ENCODE results near the gene ANXA2. TPM values are rescaled to one million over a fixed set of nuclear protein-coding genes. Genes with fewer than 3 reads are reported as not detected.

Gene ANXA2
- total RNA-seq, 2 donors from 2014 or later: 214 to 388 TPM

- Histone ChIP-seq H3K4me3 (no peak overlapping the region), H3K27ac (no peak overlapping the region)
Observed at GRCh38 chr15:60390231-60390630, 7.6 kb downstream of the ANXA2 start.

GRCh38 chr15:60389261-60390077, 8.3 kb downstream of the ANXA2 start:
- TF ChIP-seq, protein P1, sequence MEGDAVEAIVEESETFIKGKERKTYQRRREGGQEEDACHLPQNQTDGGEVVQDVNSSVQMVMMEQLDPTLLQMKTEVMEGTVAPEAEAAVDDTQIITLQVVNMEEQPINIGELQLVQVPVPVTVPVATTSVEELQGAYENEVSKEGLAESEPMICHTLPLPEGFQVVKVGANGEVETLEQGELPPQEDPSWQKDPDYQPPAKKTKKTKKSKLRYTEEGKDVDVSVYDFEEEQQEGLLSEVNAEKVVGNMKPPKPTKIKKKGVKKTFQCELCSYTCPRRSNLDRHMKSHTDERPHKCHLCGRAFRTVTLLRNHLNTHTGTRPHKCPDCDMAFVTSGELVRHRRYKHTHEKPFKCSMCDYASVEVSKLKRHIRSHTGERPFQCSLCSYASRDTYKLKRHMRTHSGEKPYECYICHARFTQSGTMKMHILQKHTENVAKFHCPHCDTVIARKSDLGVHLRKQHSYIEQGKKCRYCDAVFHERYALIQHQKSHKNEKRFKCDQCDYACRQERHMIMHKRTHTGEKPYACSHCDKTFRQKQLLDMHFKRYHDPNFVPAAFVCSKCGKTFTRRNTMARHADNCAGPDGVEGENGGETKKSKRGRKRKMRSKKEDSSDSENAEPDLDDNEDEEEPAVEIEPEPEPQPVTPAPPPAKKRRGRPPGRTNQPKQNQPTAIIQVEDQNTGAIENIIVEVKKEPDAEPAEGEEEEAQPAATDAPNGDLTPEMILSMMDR (IDR thresholded peaks at IDR 0.05): no peak
- no peak overlapping the region for H3K4me3 ChIP-seq
- H3K9me3 ChIP-seq: no peaks in the 10 kb centered on the region

More at GRCh38 chr15:60390231-60390630, 7.6 kb downstream of the ANXA2 start:
- Histone ChIP-seq H3K36me3 (peaks cover 4% of the 10 kb centered on the region), H3K9me3 (no peaks in the 10 kb centered on the region), H3K4me1 (peaks cover 0 to 79% of the 10 kb centered on the region in 2 donors), H3K27me3 (no peaks in the 10 kb centered on the region)
- TF ChIP-seq, protein P1 (IDR thresholded peaks at IDR 0.05): no peak
- no peak for DNase-seq (ENCODE audit: low spot score)

DNA sequence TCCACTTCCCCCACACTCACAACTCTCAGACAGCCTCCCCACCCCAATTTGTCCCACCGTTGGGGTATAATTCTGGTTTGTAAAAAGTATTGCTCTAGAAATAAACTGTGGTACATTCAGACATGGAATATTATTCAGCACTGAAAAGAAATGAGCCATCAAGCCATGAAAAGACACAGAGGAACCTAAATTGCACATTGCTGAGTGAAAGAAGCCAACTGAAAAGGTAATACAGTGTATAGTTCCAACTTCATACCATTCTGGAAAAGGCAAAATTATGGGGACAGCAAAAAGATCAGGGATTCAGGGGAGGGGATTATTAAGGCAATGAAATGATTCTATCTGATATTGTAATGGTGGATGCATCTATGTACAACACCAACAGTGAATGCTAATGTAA, 10.5 kb downstream of the ANXA2 start:
- no peak for DNase-seq (ENCODE audit: low spot score)
- TF ChIP-seq, protein P1 (IDR thresholded peaks at IDR 0.05): no peak
- no peaks in the 10 kb centered on the region for H3K27me3 ChIP-seq
- no peaks in the 10 kb centered on the region for H3K9me3 ChIP-seq
- peaks cover 28% of the 10 kb centered on the region for H3K36me3 ChIP-seq
- no peak overlapping the region for H3K27ac ChIP-seq
- H3K4me3 ChIP-seq: no peak overlapping the region
- peaks cover 0 to 73% of the 10 kb centered on the region in 2 donors for H3K4me1 ChIP-seq

More at GRCh38 chr15:60389261-60390077, 8.3 kb downstream of the ANXA2 start:
- Histone ChIP-seq H3K27ac (peak overlapping the region in 1 of 2 donors; percentile 28), H3K36me3 (peaks cover 11% of the 10 kb centered on the region), H3K4me1 (peaks cover 0 to 74% of the 10 kb centered on the region in 2 donors), H3K27me3 (no peaks in the 10 kb centered on the region)
- no peak for DNase-seq (ENCODE audit: low spot score)

DNA sequence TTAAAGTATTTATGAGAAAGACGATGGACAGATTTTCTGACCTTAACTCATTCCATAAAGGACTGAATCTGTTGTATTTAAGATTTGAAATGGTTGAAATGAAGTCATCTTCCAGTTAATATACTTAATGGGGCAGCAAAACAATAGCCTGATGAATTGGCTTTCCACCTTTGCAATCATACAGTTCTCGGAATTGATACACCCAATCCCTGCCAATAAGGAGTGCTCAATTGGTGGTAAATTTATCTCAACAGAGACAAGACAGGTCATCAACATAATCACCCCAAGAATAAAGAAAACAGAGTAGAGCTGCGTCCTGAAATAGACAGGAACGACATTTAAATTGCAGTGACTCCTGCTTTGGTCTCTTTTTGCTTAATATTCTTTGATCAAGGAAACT, 11.2 kb downstream of the ANXA2 start:
- no peaks in the 10 kb centered on the region for H3K27me3 ChIP-seq
- no peaks in the 10 kb centered on the region for H3K9me3 ChIP-seq
- no peak overlapping the region for H3K27ac ChIP-seq
- peaks cover 0 to 66% of the 10 kb centered on the region in 2 donors for H3K4me1 ChIP-seq
- TF ChIP-seq, protein P1 (IDR thresholded peaks at IDR 0.05): no peak
- H3K36me3 ChIP-seq: peaks cover 28% of the 10 kb centered on the region
- DNase-seq (ENCODE audit: low spot score): no peak
- no peak overlapping the region for H3K4me3 ChIP-seq

DNA sequence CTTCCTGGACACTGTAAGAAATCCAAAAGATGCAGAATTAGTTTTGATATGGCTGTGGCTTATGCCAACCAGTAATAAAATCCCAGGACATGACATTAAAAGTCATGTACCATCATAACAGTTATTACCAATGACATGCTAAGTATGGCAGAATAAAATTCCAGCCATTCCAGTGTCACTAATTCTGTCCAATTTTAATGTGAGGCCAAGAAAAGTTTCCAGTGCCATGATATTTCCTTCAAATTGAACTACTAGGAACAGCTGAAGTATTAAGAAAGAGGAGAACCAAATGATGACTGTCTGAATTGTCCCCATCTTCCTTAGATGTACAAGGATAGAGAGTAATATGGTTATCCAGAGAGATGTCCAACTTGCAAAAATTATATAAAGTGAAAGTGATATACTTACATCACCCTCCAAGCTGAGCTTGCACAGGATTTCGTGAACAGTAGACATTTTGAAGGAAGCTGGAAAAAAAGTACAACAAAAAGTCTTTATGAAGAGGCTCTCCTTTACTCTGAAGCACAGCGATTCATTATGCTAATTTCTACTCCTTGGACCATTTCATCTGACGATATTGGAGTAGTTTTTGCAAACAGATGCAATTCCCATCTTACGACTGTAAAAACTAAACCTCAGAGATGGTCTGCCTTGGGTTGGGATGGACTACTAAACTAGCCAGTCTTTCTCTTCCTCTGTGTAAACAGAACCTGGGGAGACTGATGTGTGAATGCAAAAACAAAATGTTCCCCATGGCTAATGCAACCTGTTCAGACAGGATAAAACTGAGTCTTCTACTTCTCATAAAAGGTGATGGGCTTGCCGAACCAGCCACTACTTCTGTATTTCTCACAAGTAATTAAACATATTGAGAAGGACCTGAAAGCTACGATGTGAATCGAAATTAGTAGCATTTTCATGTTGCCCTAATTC, 11.9 kb downstream of the ANXA2 start:
- peaks cover 35% of the 10 kb centered on the region for H3K36me3 ChIP-seq
- TF ChIP-seq, protein P1 (IDR thresholded peaks at IDR 0.05): no peak
- no peak for DNase-seq (ENCODE audit: low spot score)
- peaks cover 0 to 58% of the 10 kb centered on the region in 2 donors for H3K4me1 ChIP-seq
- no peaks in the 10 kb centered on the region for H3K9me3 ChIP-seq
- no peak overlapping the region for H3K4me3 ChIP-seq
- H3K27me3 ChIP-seq: no peaks in the 10 kb centered on the region
- no peak overlapping the region for H3K27ac ChIP-seq
